Measurements from ENCODE around the gene ANKRD11.

Gene ANKRD11

DNA sequence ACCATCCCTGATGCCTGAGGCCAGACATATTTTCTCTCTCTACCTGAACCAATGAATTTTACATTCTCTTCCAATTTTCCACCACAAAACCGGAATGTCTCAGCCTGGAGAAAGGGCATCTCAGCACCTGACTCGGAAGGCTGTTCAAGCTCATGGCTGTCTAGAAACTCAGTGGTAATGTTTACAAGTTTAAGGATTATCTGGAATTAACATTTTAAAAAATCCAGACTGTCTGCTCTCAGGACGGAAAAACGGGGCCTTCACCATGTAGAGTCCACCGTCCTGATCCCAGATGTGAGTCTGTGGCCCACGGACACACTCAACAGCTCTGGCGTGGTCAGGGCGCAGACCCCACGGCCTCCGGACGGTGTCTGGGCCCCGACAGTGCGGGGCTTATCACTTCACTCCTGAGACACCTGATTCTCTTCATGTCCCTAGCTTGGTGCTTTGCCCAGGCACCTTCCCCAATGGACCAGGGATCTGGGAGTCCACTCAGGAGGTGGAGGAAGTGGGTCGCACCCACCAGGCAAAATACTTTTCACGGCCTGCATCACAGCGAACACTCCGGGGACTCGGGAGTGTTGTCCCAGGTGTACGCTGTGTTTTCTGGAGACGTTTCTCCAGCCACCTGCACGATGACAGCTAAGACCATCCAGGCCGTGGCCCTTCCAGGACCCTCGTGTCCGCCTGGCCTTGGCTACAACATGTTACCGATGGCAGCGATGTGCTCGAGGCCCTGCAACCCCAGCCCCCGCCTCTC lies 171.3 kb downstream of the ANKRD11 start:
- Histone ChIP-seq H3K4me3 (ENCODE audit: low read length in 2 of 2) (no peak overlapping the region), H3K36me3 (replicated peaks in 1 of 2; ENCODE audit: control insufficient read depth in 2 of 2, insufficient read depth in 2 of 2, low read length in 2 of 2) (peaks cover 14 to 49% of the 10 kb centered on the region in 2 donors), H3K9ac (ENCODE audit: low read depth, low read length, poor library complexity) (no peak overlapping the region), H3K4ac (ENCODE audit: low read length) (peak overlapping the region; percentile 19), H2BK15ac (ENCODE audit: low read length) (no peak overlapping the region), H3K27me3 (ENCODE audit: control insufficient read depth in 3 of 3, insufficient read depth in 3 of 3, low read depth in 1 of 3, low read length in 3 of 3) (no peaks in the 10 kb centered on the region), H3K23ac (ENCODE audit: low read depth, low read length, poor library complexity) (peak overlapping the region; percentile 52), H2BK12ac (ENCODE audit: low read length) (no peak overlapping the region), H2AK5ac (ENCODE audit: low read depth, low read length) (no peak overlapping the region), H2BK120ac (ENCODE audit: low read depth, low read length) (no peak overlapping the region), H4K8ac (ENCODE audit: low read depth, low read length) (no peak overlapping the region), H3K4me2 (ENCODE audit: insufficient read depth, low read length, poor library complexity, severe bottlenecking) (no peak overlapping the region), H3K4me1 (ENCODE audit: control insufficient read depth in 2 of 2, insufficient read depth in 1 of 2, low read depth in 1 of 2, low read length in 2 of 2) (peaks cover 14 to 27% of the 10 kb centered on the region in 2 donors), H3K14ac (ENCODE audit: low read length) (peak overlapping the region; percentile 75), H2AFZ (ENCODE audit: low read length) (no peak overlapping the region), H3K27ac (replicated peaks; ENCODE audit: low read length) (no peak overlapping the region), H3K79me1 (ENCODE audit: low read depth, low read length) (peaks cover 48% of the 10 kb centered on the region), H3K9me3 (replicated peaks in 1 of 2; ENCODE audit: control insufficient read depth in 2 of 2, insufficient read depth in 1 of 2, low read depth in 1 of 2, low read length in 2 of 2) (no peaks in the 10 kb centered on the region), H4K91ac (ENCODE audit: low read depth, low read length, poor library complexity) (no peak overlapping the region), H3K18ac (ENCODE audit: low read length) (no peak overlapping the region), H2BK5ac (ENCODE audit: low read length) (peak overlapping the region; percentile 10)
- no CpG with 5 or more reads among the region's 28 CpGs for WGBS, 2 donors (ENCODE audit: extremely low coverage in 2 of 2, insufficient read length in 2 of 2, insufficient replicate concordance in 1 of 2)
- DNase-seq (ENCODE audit: low spot score), result no peak

DNA sequence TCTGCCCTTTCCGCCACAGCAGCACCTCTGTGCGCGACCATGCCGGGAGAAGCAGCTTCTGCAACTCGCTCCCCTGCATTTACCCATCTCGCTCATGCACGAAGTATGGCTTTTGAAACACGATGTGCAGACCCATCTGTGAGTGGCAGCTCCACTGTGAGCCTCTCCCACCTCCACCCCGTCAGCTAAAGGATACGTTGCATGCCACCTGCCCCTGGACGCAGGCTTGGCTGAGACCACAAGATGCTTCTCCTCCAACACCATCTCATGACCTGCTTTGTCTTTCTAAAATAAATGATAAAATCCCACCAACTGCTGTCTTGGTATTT lies 172.0 kb downstream of the ANKRD11 start:
- Histone ChIP-seq H3K4me1 (ENCODE audit: control insufficient read depth in 2 of 2, insufficient read depth in 1 of 2, low read depth in 1 of 2, low read length in 2 of 2) (peaks cover 12 to 24% of the 10 kb centered on the region in 2 donors), H2BK5ac (ENCODE audit: low read length) (no peak overlapping the region), H3K4ac (ENCODE audit: low read length) (no peak overlapping the region), H2BK120ac (ENCODE audit: low read depth, low read length) (no peak overlapping the region), H3K79me1 (ENCODE audit: low read depth, low read length) (peaks cover 46% of the 10 kb centered on the region), H2AK5ac (ENCODE audit: low read depth, low read length) (no peak overlapping the region), H3K14ac (ENCODE audit: low read length) (no peak overlapping the region), H3K27ac (replicated peaks; ENCODE audit: low read length) (no peak overlapping the region), H3K36me3 (replicated peaks in 1 of 2; ENCODE audit: control insufficient read depth in 2 of 2, insufficient read depth in 2 of 2, low read length in 2 of 2) (peaks cover 14 to 56% of the 10 kb centered on the region in 2 donors), H2BK12ac (ENCODE audit: low read length) (no peak overlapping the region), H3K4me3 (ENCODE audit: low read length in 2 of 2) (no peak overlapping the region), H2BK15ac (ENCODE audit: low read length) (no peak overlapping the region), H3K4me2 (ENCODE audit: insufficient read depth, low read length, poor library complexity, severe bottlenecking) (no peak overlapping the region), H4K91ac (ENCODE audit: low read depth, low read length, poor library complexity) (no peak overlapping the region), H3K27me3 (ENCODE audit: control insufficient read depth in 3 of 3, insufficient read depth in 3 of 3, low read depth in 1 of 3, low read length in 3 of 3) (no peaks in the 10 kb centered on the region), H3K18ac (ENCODE audit: low read length) (no peak overlapping the region), H3K9ac (ENCODE audit: low read depth, low read length, poor library complexity) (no peak overlapping the region), H3K9me3 (replicated peaks in 1 of 2; ENCODE audit: control insufficient read depth in 2 of 2, insufficient read depth in 1 of 2, low read depth in 1 of 2, low read length in 2 of 2) (no peaks in the 10 kb centered on the region), H4K8ac (ENCODE audit: low read depth, low read length) (no peak overlapping the region), H2AFZ (ENCODE audit: low read length) (no peak overlapping the region), H3K23ac (ENCODE audit: low read depth, low read length, poor library complexity) (peak overlapping the region; percentile 76)
- no CpG with 5 or more reads among the region's 11 CpGs for WGBS, 2 donors (ENCODE audit: extremely low coverage in 2 of 2, insufficient read length in 2 of 2, insufficient replicate concordance in 1 of 2)
- no peak for DNase-seq (ENCODE audit: low spot score)

DNA sequence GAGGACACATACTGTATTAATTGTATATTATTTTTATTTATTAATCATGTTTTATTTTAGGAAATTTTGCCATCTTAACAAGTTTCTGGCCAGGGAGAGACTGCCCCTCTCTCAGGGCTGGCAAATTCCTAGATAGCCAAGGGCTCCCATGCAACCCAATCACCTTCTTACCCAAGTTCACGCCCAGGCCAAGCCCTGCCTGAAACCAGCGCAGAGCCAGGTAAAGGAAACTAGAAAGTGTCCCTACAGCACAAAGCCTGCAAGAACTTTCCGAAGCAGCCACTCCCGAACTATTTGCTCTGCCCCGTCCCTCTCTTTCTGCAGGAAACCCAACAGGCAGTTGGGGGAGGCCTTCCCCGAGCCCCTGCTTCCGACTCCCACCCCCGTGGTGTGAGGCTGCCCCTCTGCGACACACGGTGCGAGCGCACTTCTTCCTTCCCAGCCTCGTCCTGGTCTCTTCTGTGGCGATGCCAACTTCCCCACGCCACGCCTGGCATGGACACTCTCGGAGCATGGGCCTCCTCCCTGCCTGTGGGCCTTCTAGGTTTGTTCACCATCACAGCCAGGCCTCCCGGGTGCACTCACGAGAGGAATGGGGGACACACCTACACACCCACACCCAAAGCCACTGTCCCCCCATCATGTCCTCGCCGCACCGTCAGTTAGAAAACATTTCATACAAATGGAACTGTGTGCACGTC lies 172.5 kb downstream of the ANKRD11 start:
- no peak overlapping the region for H2AFZ ChIP-seq (ENCODE audit: low read length)
- H4K8ac ChIP-seq (ENCODE audit: low read depth, low read length), result no peak overlapping the region
- no peaks in the 10 kb centered on the region for H3K27me3 ChIP-seq (ENCODE audit: control insufficient read depth in 3 of 3, insufficient read depth in 3 of 3, low read depth in 1 of 3, low read length in 3 of 3)
- H3K23ac ChIP-seq (ENCODE audit: low read depth, low read length, poor library complexity), result peak overlapping the region; percentile 76
- no peak for DNase-seq (ENCODE audit: low spot score)
- H3K36me3 ChIP-seq (replicated peaks in 1 of 2; ENCODE audit: control insufficient read depth in 2 of 2, insufficient read depth in 2 of 2, low read length in 2 of 2), result peaks cover 19 to 59% of the 10 kb centered on the region in 2 donors
- H3K4me3 ChIP-seq (ENCODE audit: low read length in 2 of 2), result no peak overlapping the region
- peaks cover 46% of the 10 kb centered on the region for H3K79me1 ChIP-seq (ENCODE audit: low read depth, low read length)
- H2BK5ac ChIP-seq (ENCODE audit: low read length), result peak overlapping the region; percentile 40
- no peak overlapping the region for H4K91ac ChIP-seq (ENCODE audit: low read depth, low read length, poor library complexity)
- no peak overlapping the region for H2AK5ac ChIP-seq (ENCODE audit: low read depth, low read length)
- no peak overlapping the region for H3K18ac ChIP-seq (ENCODE audit: low read length)
- H2BK15ac ChIP-seq (ENCODE audit: low read length), result no peak overlapping the region
- H3K9ac ChIP-seq (ENCODE audit: low read depth, low read length, poor library complexity), result no peak overlapping the region
- WGBS, 2 donors (ENCODE audit: extremely low coverage in 2 of 2, insufficient read length in 2 of 2, insufficient replicate concordance in 1 of 2), result no CpG with 5 or more reads among the region's 23 CpGs
- no peak overlapping the region for H3K4ac ChIP-seq (ENCODE audit: low read length)
- H3K27ac ChIP-seq (replicated peaks; ENCODE audit: low read length), result no peak overlapping the region
- peaks cover 9 to 21% of the 10 kb centered on the region in 2 donors for H3K4me1 ChIP-seq (ENCODE audit: control insufficient read depth in 2 of 2, insufficient read depth in 1 of 2, low read depth in 1 of 2, low read length in 2 of 2)
- H3K14ac ChIP-seq (ENCODE audit: low read length), result no peak overlapping the region
- no peak overlapping the region for H2BK120ac ChIP-seq (ENCODE audit: low read depth, low read length)
- no peak overlapping the region for H3K4me2 ChIP-seq (ENCODE audit: insufficient read depth, low read length, poor library complexity, severe bottlenecking)
- H2BK12ac ChIP-seq (ENCODE audit: low read length), result no peak overlapping the region
- H3K9me3 ChIP-seq (replicated peaks in 1 of 2; ENCODE audit: control insufficient read depth in 2 of 2, insufficient read depth in 1 of 2, low read depth in 1 of 2, low read length in 2 of 2), result no peaks in the 10 kb centered on the region

DNA sequence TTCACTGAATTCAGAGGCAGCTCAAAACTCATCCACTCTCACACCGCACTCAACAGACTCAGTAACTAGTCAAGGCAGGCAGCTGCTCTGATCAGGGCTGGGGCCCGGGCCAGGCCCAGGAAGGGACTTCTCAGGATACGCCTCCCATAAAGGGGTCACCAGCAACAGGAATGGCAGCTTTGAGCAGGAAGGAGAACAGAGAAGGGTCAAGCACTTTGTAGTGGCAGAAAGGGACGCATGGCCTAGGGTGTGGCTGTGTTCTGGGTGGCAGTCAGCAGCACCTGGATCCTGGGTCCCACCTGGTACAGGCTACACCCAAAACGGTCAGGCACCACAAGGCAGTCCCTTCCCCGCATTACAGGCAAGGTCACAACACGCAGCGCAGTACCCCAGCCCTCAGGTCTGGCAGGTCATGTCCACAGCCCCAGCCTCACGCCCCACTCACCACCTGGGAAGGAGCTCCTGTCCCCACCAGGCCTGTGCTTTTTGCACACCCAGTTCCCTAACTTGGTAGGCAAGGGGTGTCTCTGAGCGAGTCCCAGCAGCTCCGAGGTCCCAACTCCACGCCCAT lies 173.2 kb downstream of the ANKRD11 start:
- Histone ChIP-seq H2BK12ac (ENCODE audit: low read length) (no peak overlapping the region), H3K18ac (ENCODE audit: low read length) (peak overlapping the region; percentile 13), H2AK5ac (ENCODE audit: low read depth, low read length) (no peak overlapping the region), H2BK120ac (ENCODE audit: low read depth, low read length) (no peak overlapping the region), H3K27ac (replicated peaks; ENCODE audit: low read length) (no peak overlapping the region), H3K9me3 (replicated peaks in 1 of 2; ENCODE audit: control insufficient read depth in 2 of 2, insufficient read depth in 1 of 2, low read depth in 1 of 2, low read length in 2 of 2) (no peaks in the 10 kb centered on the region), H3K36me3 (replicated peaks in 1 of 2; ENCODE audit: control insufficient read depth in 2 of 2, insufficient read depth in 2 of 2, low read length in 2 of 2) (peaks cover 23 to 63% of the 10 kb centered on the region in 2 donors), H2AFZ (ENCODE audit: low read length) (no peak overlapping the region), H4K91ac (ENCODE audit: low read depth, low read length, poor library complexity) (no peak overlapping the region), H2BK5ac (ENCODE audit: low read length) (peak overlapping the region; percentile 40), H3K23ac (ENCODE audit: low read depth, low read length, poor library complexity) (peak overlapping the region; percentile 10), H3K4ac (ENCODE audit: low read length) (no peak overlapping the region), H3K4me3 (ENCODE audit: low read length in 2 of 2) (no peak overlapping the region), H3K79me1 (ENCODE audit: low read depth, low read length) (peaks cover 50% of the 10 kb centered on the region), H4K8ac (ENCODE audit: low read depth, low read length) (no peak overlapping the region), H3K14ac (ENCODE audit: low read length) (peak overlapping the region; percentile 78), H3K9ac (ENCODE audit: low read depth, low read length, poor library complexity) (no peak overlapping the region), H3K4me2 (ENCODE audit: insufficient read depth, low read length, poor library complexity, severe bottlenecking) (no peak overlapping the region), H3K27me3 (ENCODE audit: control insufficient read depth in 3 of 3, insufficient read depth in 3 of 3, low read depth in 1 of 3, low read length in 3 of 3) (no peaks in the 10 kb centered on the region), H2BK15ac (ENCODE audit: low read length) (no peak overlapping the region), H3K4me1 (ENCODE audit: control insufficient read depth in 2 of 2, insufficient read depth in 1 of 2, low read depth in 1 of 2, low read length in 2 of 2) (peaks cover 2 to 15% of the 10 kb centered on the region in 2 donors)
- no peak for DNase-seq (ENCODE audit: low spot score)
- WGBS, 2 donors (ENCODE audit: extremely low coverage in 2 of 2, insufficient read length in 2 of 2, insufficient replicate concordance in 1 of 2), result no CpG with 5 or more reads among the region's 12 CpGs
